GM19099 (cell line): Measurements from ENCODE around the gene MRPL23.

ENCODE experiments used
- POLR2A ChIP-seq: IDR thresholded peaks from 3 replicates; pipeline ENCODE4 v1.6.1; 2011; ENCODE audit warnings: low read depth; ENCODE audit not compliant: insufficient read length; ENCODE audit errors: extremely low read depth

The MRPL23 gene

DNA sequence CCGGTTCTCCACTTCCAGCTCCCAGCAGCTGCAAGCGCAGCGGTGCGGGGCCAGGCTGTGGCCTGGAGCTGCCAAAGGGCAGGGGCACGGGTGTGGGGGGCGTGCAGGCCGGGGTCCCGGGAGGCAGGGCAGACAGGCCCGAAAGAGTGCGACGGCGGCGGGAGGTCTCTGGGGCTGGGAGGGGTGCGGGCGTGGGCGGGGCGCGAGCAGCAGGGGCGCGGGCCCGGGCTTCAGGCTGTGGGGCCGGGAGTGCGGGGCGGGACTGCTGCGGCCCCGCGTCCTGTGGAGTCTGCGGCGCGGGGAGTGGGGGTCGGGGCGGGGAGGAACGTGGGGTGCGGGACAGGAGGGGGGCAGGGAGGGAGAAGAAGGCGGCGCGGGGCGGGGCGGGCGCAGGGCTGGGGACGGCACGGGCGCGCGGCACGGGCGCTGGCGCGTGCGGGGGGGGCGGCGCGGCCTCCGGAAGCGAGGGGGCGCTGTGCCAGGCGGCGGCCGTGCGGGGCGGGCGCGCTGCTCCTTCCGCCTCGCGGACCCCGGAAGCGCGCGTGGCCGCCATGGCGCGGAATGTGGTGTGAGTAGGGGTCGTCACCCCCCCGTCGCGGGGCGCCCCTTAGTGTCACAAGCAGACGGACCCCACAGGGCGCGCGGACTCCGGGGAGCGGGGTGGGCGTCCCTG is at the start of gene MRPL23:
Gene MRPL23, plus strand, starts transcription at position 521 of the 673 bp plus-strand sequence. Its CDS starts 31 bp downstream, at position 552.
- TF ChIP-seq POLR2A = no peak

DNA sequence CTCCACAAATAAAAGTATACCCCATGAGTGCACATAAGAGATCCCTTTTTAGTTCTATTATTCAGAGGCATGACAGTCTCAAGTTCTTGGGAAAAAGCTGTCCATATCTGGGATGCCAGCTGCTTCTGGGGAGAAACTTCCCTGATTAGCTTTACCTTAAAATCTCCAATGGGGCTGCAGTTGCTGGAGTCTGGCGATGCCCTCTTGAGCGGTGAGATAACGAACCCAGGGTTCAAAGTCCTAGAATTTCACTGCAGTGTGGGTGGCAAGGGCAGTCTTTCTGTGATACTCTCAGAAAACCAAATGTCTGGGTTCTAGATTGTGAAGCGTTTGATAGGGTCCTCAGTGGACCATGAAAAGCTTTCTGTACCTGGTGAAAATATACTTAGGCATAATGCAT is 48.0 kb upstream of the MRPL23 start:
- TF ChIP-seq POLR2A = no peak

DNA sequence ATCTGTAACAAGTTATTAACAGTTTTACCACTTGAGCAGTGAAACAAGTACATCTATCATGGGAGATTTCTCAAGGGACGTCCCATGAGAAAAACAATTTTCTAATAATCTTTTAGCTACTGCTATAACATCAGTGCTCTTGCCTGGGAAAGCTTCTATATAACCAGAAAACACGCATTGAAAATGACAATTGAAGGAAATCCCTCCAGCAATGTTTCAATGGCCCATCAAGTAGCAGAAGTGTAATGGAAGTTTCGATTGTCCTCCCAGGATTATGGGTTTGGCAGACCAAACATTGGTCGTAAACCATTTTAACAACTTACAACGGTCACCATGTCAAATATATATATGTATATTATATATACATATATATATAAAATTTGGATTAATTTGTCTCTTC is 47.4 kb upstream of the MRPL23 start:
- no peak for TF ChIP-seq POLR2A

DNA sequence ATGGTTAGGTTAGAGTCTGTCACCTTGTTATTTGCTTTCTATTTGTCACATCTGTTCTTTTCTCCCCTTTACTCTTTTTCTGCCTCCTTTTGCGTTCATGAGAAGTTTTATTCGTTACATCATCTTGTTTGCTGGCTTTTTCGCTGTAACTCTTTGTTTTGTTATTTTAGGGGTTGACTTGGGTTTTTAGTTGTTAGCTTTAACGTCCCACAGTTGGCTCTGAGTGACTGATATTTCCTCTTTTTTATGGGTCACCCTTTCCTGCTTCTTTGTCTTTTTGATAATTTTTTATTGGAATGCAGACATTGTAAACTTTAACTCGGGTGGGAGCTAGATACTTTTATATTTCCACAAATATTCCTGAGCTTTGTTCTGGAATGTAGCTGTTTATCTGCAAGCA is 41.0 kb upstream of the MRPL23 start:
- TF ChIP-seq POLR2A = no peak

DNA sequence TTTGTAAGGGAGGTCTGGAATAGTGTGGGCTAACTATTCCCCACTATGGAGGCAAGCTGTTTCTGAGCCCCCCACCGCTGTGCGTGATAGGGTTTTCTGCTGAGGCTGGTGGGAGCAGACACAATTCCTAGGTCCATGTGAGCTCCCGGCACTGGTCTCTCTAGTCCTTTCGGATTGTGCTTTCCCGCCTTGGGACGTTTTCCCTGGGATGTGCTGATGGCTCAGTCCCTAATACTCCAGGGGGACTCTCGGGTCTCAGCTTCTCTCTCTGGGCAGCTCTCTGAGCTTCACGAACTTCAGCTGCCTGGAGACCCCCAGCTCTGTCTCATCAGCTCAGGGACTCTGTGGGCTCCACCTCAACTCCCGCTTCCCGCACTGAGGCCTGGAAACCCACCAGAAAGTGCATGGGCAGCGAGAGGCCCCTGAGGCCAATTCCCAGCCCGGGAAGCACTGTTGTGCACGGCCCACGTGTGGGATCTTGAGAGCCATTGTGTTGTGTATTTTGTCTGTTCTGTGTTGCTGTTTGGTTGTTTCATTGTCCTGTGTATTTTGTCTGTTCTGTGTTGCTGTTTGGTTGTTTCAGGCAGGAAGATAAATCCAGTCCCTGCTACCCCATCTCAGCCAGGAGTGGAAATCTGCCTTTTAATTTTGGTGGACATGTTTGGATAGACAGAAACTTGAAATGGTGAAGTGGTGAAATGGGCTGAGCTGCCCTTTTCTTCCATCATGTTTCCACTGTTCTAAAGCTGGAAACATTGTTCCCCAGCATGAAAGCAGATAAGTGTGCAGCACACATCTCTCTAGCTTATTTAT is 40.3 kb upstream of the MRPL23 start:
- no peak for TF ChIP-seq POLR2A

DNA sequence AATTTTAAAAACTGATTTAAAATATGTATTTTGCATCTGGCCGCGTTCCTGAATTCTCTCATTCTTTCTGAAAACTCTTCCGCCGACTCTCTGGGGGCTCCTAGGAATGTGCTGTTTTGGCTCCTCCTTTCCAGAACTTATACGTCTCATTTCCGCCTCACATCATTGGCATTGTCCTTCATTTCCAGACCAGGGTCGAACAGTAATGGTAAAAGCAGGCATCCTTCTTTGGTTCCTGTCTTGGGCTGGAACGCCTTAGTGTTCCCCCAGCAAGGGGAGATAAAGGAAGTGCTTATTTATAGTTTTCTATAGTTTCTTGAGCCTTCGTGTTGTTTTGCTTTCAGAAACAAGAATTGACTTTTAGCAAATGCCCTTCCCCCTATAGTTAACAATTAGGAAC is 38.5 kb upstream of the MRPL23 start:
- no peak for TF ChIP-seq POLR2A

DNA sequence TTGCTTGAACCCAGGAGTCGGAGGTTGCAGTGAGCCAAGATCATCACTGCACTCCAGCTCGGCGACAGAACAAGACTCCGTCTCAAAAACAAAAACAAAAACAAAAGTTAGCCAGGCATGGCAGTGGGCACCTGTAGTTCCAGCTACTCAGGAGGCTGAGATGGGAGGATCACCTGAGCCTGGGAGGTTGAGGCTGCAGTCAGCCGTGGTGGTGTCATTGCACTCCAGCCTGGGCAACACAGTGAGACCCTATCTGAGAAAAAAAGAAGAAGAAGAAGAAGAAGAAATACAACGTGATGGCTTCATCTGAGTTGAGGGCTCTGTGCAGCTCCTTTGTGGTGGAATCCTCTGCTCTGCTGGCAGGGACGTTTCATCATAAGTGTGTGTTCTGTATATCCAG is 37.6 kb upstream of the MRPL23 start:
- TF ChIP-seq POLR2A = no peak

DNA sequence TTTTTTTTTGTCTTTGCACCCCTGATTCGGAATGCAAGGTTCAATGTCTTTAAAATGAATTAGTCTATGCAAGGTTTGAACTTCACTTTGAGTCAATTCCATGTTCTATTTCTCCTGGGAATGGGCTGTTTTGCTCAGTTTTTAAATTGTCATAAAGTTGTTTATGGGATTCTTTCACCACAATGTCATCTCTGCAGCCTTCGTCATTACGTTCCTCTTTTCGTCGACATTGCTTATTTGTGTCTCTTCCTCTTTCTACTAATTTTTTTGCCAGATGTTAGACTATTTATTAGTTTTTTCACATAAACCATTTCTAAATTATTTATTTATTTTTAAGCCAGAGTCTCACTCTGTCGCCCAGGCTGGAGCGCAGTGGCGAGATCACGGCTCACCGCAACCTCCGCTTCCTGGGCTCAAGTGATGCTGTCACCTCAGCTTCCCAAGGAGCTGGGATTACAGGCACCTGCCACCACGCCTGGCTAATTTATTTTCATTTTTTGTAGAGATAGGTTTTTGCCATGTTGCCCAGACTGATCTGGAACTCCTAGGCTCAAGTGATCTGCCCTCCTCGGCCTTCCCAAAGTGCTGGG is 34.7 kb upstream of the MRPL23 start:
- TF ChIP-seq POLR2A = no peak

DNA sequence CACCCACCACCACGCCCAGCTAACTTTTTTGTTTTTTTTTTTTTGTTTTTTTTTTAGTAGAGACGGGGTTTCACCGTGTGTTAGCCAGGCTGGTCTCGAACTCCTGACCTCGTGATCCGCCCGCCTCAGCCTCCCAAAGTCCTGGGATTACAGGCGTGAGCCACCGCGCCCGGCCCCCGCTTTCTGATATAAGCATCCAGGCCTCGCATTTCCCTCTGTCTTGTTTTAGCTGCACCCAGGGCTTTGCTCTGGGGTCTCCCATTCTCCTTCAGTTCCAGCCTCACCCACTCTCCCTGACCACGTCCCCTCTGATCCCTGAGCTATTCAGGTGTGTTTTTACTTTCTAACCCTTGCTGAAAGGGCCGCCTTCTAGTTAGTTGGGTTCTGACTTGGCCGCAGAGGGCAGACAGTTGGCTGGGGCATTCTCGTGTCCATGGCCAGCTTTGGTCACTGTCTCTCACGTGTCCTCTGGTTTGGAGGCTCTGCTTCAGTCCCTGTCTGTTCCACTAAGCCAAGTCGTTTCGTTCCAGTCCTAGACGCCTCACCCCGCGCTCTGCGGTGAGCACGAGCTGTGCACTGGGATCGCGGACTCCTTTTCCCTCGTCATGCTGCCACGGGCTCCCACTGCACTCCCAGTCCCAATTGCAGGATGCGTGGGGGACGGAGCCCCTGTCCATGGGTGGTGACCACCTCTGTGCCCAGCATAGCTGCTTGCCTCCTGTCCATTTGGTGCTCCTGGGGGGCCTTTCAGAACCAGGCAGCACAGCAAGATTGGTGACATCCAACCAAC is 33.7 kb upstream of the MRPL23 start:
- no peak for TF ChIP-seq POLR2A

DNA sequence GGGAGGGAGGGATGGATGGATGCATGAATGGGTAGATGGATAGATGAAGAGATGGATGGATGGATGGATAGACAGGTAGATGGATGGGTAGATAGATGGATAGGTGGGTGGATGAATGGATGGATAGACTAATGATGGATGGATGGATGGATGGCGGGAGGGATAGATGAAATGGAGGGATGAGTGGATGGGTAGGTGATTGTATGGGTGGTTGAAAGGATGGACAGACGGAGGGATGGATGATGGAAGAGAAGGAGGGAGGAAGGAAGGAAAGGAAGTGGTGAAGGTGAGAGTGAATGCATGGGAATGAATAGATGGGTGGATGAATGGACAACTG is 31.4 kb upstream of the MRPL23 start:
- TF ChIP-seq POLR2A = no peak

DNA sequence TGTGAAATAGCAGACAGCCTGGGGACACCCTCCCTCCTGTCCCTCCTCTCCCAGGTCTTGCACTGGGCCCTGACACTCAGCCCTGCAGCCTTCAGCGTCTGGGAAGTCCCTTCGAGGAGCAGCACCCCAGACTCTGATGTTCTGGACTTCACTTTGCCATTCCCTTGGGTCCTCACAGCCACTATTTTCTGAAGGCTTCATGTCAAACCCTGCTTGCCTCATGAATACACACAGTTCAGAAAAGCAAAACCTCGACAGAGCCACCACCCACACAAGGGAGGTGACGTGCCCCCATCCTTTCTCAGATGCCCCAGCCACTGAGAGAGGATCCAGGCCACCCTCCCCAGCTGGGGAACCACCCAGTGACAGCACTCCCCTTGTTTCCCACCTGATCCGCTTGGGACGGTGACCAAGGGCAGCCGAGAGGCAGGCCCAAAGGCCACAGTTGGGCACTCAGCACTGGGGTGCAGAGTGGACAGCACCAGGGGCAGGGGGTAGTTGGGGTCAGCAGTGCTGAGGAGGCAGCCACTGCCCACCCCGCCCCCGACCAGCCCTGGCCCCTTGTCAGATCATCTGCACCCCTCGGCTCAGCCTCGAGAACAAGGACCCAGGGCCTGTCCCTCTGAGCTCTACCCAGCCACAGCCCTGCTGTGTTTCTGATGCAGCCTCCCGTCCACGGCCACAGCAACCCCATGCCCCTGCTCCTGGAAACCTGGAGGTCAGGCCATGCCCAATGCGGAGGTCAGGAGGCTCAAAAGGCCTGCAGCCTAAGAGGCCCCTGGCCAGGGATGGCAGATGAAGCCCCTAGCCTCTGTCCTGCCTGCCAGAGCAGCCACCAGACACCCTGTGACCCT is 30.8 kb upstream of the MRPL23 start:
- TF ChIP-seq POLR2A = peak; percentile 28

DNA sequence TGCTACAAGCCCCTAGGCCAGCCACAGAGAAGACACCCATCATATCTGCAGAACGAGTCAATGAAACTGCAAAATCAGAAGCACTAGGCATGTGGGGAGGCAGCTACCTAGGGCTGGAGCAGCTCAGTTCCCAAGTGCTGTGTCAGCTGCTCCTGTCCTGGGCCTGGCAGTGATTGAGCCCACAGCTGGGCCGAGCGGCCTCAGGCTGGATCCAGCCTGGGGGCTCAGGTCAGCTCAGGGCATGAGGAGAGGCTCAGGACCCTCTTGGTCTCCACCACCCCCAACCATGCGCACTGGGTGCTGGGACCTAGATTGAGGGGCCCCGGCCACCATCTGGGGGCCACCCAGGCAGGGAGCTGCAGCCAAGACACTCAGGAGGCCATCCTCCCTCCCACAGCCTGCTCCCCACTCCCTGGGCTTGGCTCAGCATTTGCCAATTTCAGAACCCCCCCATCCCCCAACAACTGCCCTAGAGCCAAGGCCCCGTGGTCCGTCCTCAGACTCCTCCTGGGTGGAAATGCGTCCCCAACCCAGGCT is 30.1 kb upstream of the MRPL23 start:
- no peak for TF ChIP-seq POLR2A

DNA sequence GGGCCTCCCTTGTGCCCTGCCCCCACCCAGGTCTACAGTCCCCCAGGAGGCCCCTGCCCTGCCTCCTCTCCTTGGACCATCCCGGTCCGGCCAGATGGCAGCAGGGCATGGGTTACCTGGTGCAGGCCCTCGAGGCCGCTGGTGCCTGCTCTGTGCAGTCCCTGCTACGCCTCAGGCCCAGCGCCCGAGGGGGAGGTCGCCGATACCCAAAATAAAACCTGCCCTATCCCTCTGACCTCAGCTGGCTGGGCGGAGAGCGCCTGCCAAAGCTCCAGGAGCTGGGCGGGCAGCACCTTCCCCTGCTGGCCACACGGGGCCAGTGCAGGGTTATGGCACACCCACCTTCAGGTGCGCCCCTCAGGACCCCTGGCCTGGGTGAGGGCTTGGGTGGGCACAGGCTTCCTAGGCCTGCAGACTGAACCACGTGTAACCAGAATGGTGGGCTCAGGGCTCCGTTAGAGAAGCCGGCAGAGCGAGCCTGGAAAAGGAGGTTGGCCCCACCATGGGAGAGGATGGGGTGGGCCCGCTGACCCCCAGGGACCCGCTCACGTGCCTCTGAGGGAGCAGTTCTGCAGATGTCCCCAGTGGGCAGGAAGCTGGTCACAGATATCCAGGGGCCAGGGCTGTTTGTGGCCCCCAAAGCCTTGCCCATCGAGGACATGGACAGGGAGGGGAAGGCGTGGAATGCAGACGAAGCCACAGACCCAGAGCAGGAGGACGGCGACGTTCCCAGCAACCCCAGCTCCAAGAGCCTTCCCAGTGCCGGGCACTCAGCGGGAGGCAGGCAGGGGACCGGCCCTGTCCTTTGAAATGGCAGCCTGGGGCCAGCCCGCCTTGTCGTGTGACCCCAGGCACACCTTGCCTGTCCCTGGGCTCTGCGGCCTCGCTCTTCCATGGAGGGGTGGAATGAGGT is 29.4 kb upstream of the MRPL23 start:
- TF ChIP-seq POLR2A = no peak
